ENCODE results near the gene MECP2. TPM values are rescaled to one million over a fixed set of nuclear protein-coding genes. Genes with fewer than 3 reads are reported as not detected.

Gene MECP2
- total and polyA plus RNA-seq, 2 of the 13 experiments (the other 11 are each of a cell fraction or from before 2014, with no cell fraction given), result 7.9 to 18.1 TPM

GRCh38 chrX:154132366-154132765, 34.8 kb upstream of the MECP2 start (continued):
- TF ChIP-seq ZBTB25 (CRISPR knock-in tag; IDR thresholded peaks at IDR 0.05) (no peak), ZNF407 (CRISPR knock-in tag; IDR thresholded peaks at IDR 0.05; ENCODE audit: not compliant biosample characterization) (no peak), PITX1 (CRISPR knock-in tag; IDR thresholded peaks at IDR 0.05) (no peak), ATF6 (CRISPR knock-in tag; conservative IDR thresholded peaks at IDR 0.05) (no peak)
